ENCODE measurements around the gene BACH2. TPM values are rescaled to one million over a fixed set of nuclear protein-coding genes. Genes with fewer than 3 reads are reported as not detected.

The BACH2 gene
- polyA plus RNA-seq, 1 donor from 2014 or later, result 45.5 TPM

GRCh38 chr6:90119618-90120017 lies 177.0 kb downstream of the BACH2 start:
- Histone ChIP-seq H4K20me1 (ENCODE audit: insufficient read depth) (no peaks in the 10 kb centered on the region), H3K9me2 (ENCODE audit: insufficient read depth, low read length) (no peaks in the 10 kb centered on the region), H3K27ac (ENCODE audit: low read length) (no peak overlapping the region), H3K4me3 (ENCODE audit: low read length) (no peak overlapping the region), H2AFZ (ENCODE audit: low read depth, low read length) (no peak overlapping the region), H3K79me2 (replicated peaks; ENCODE audit: insufficient read depth, low read length) (peaks cover 14% of the 10 kb centered on the region), H3K36me3 (ENCODE audit: insufficient read depth, low read length) (no peaks in the 10 kb centered on the region), H3K9ac (ENCODE audit: low read length) (no peak overlapping the region), H3K27me3 (ENCODE audit: insufficient read depth, low read depth, low read length) (no peaks in the 10 kb centered on the region), H3K4me2 (ENCODE audit: low read length) (no peak overlapping the region), H3F3A (ENCODE audit: insufficient read depth, low read length, poor library complexity, severe bottlenecking) (no peaks in the 10 kb centered on the region), H3K9me3 (ENCODE audit: low read length) (no peaks in the 10 kb centered on the region)
- TF ChIP-seq POLR2AphosphoS5 (IDR thresholded peaks at IDR 0.05) (no peak), EZH2 (IDR thresholded peaks at IDR 0.05; ENCODE audit: borderline replicate concordance, insufficient read depth, low read length, poor library complexity, severe bottlenecking) (no peak), SMC3 (conservative IDR thresholded peaks at IDR 0.05; ENCODE audit: poor library complexity) (no peak), REST (IDR thresholded peaks at IDR 0.05; ENCODE audit: borderline replicate concordance) (no peak), EP300 (conservative IDR thresholded peaks at IDR 0.05; ENCODE audit: poor library complexity, severe bottlenecking) (no peak), TAF1 (IDR thresholded peaks at IDR 0.05; ENCODE audit: low read depth) (no peak)

- TF ChIP-seq SMC3 (conservative IDR thresholded peaks at IDR 0.05; ENCODE audit: poor library complexity), result no peak
- TF ChIP-seq CTCF (IDR thresholded peaks at IDR 0.05; ENCODE audit: poor library complexity, severe bottlenecking), result no peak
- TF ChIP-seq TAF1 (IDR thresholded peaks at IDR 0.05; ENCODE audit: low read depth), result no peak
Measured at GRCh38 chr6:90118581-90118980, 178.1 kb downstream of the BACH2 start.

GRCh38 chr6:90118069-90118468 lies 178.6 kb downstream of the BACH2 start:
- peaks cover 25% of the 10 kb centered on the region for H3K79me2 ChIP-seq (replicated peaks; ENCODE audit: insufficient read depth, low read length)
- H3K36me3 ChIP-seq (ENCODE audit: insufficient read depth, low read length), result no peaks in the 10 kb centered on the region
- H3K9me3 ChIP-seq (ENCODE audit: low read length), result peaks cover 7% of the 10 kb centered on the region
- H3K4me3 ChIP-seq (ENCODE audit: low read length), result no peak overlapping the region
- TF ChIP-seq MXI1 (conservative IDR thresholded peaks at IDR 0.05; ENCODE audit: poor library complexity, severe bottlenecking) (no peak), CTCF (IDR thresholded peaks at IDR 0.05; ENCODE audit: poor library complexity, severe bottlenecking) (no peak), EP300 (conservative IDR thresholded peaks at IDR 0.05; ENCODE audit: poor library complexity, severe bottlenecking) (no peak), REST (IDR thresholded peaks at IDR 0.05; ENCODE audit: borderline replicate concordance) (no peak), POLR2AphosphoS5 (IDR thresholded peaks at IDR 0.05) (no peak), SMC3 (conservative IDR thresholded peaks at IDR 0.05; ENCODE audit: poor library complexity) (no peak)
- no peak overlapping the region for H3K27ac ChIP-seq (ENCODE audit: low read length)
- no peak overlapping the region for H3K4me2 ChIP-seq (ENCODE audit: low read length)
- no peak overlapping the region for H3K9ac ChIP-seq (ENCODE audit: low read length)
- H3K27me3 ChIP-seq (ENCODE audit: insufficient read depth, low read depth, low read length), result no peaks in the 10 kb centered on the region
- H3F3A ChIP-seq (ENCODE audit: insufficient read depth, low read length, poor library complexity, severe bottlenecking), result no peaks in the 10 kb centered on the region
- no peaks in the 10 kb centered on the region for H4K20me1 ChIP-seq (ENCODE audit: insufficient read depth)
- no peak overlapping the region for H2AFZ ChIP-seq (ENCODE audit: low read depth, low read length)
- H3K9me2 ChIP-seq (ENCODE audit: insufficient read depth, low read length), result no peaks in the 10 kb centered on the region

More at GRCh38 chr6:90118581-90118980, 178.1 kb downstream of the BACH2 start:
- H3K4me3 ChIP-seq (ENCODE audit: low read length), result no peak overlapping the region
- peaks cover 20% of the 10 kb centered on the region for H3K79me2 ChIP-seq (replicated peaks; ENCODE audit: insufficient read depth, low read length)
- no peaks in the 10 kb centered on the region for H3K9me2 ChIP-seq (ENCODE audit: insufficient read depth, low read length)
- H4K20me1 ChIP-seq (ENCODE audit: insufficient read depth), result no peaks in the 10 kb centered on the region
- no peak overlapping the region for H3K27ac ChIP-seq (ENCODE audit: low read length)
- H3F3A ChIP-seq (ENCODE audit: insufficient read depth, low read length, poor library complexity, severe bottlenecking), result no peaks in the 10 kb centered on the region
- peaks cover 3% of the 10 kb centered on the region for H3K9me3 ChIP-seq (ENCODE audit: low read length)
- no peak overlapping the region for H2AFZ ChIP-seq (ENCODE audit: low read depth, low read length)
- H3K36me3 ChIP-seq (ENCODE audit: insufficient read depth, low read length), result no peaks in the 10 kb centered on the region
- H3K27me3 ChIP-seq (ENCODE audit: insufficient read depth, low read depth, low read length), result no peaks in the 10 kb centered on the region
- H3K9ac ChIP-seq (ENCODE audit: low read length), result no peak overlapping the region
- no peak overlapping the region for H3K4me2 ChIP-seq (ENCODE audit: low read length)
